DOHH2 (cell line): Measurements from ENCODE around the gene LILRB2.

Experiments used
- EZH2phosphoT487 ChIP-seq: fragments of 200-600 bp; sonication (generic); IDR thresholded peaks from 2 replicates; pipeline ENCODE4 v1.6.1; 2017; ENCODE audit warnings: borderline replicate concordance, mild to moderate bottlenecking, antibody characterized with exemption, low read length, moderate library complexity, mixed read lengths
- TF ChIP-seq, protein P1 (sequence below): fragments of 200-600 bp; sonication (generic); IDR thresholded peaks from one replicate; pipeline ENCODE4 v1.5.1; 2014; ENCODE audit warnings: antibody characterized with exemption, mild to moderate bottlenecking, low read depth, low read length; ENCODE audit not compliant: poor library complexity, severe bottlenecking

DNA sequence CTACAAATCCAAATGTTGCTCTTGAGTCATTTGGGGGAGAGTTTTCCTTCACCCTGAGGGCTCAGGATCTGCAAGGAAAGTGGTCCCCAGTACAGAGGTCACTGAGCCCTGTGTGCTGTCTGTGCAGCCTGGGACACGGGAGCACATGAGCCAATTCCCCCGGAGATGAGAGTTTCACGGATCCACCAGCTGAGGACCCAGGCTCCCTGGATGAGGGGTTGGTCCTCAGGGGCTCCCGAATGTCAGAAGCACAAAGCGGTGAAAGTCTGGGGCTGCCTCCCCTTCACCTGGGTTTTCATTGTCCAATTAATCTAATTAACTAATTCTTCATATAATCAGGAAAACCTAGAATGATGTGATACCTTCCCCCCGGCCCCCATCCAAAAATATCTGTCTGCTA lies 13.6 kb upstream of the LILRB2 start:
- TF ChIP-seq, protein P1, sequence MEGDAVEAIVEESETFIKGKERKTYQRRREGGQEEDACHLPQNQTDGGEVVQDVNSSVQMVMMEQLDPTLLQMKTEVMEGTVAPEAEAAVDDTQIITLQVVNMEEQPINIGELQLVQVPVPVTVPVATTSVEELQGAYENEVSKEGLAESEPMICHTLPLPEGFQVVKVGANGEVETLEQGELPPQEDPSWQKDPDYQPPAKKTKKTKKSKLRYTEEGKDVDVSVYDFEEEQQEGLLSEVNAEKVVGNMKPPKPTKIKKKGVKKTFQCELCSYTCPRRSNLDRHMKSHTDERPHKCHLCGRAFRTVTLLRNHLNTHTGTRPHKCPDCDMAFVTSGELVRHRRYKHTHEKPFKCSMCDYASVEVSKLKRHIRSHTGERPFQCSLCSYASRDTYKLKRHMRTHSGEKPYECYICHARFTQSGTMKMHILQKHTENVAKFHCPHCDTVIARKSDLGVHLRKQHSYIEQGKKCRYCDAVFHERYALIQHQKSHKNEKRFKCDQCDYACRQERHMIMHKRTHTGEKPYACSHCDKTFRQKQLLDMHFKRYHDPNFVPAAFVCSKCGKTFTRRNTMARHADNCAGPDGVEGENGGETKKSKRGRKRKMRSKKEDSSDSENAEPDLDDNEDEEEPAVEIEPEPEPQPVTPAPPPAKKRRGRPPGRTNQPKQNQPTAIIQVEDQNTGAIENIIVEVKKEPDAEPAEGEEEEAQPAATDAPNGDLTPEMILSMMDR: no peak
- TF ChIP-seq EZH2phosphoT487: no peak
